GM18868 (cell line): ENCODE measurements around the gene CLHC1.
"Not testable (repeated sequence)": the region's sequence is repeated elsewhere in the genome, so short reads cannot be mapped to it uniquely, and the experiment has no call there.

Experiments
- ATAC-seq: cut with Tn5 transposase; IDR thresholded peaks from one replicate; pipeline ENCODE4 v1.9.1; 2021; ENCODE audit warnings: mild to moderate bottlenecking, moderate library complexity; ENCODE audit not compliant: unreplicated experiment

CLHC1 gene

GRCh38 chr2:55232863-55233657, 967 bp upstream of the CLHC1 start:
- no peak for ATAC-seq

- no peak for ATAC-seq
Measured at GRCh38 chr2:55231546-55232083, 478 bp downstream of the CLHC1 start.

- no peak for ATAC-seq
Measured at GRCh38 chr2:55230551-55230950, 1.5 kb downstream of the CLHC1 start.

DNA sequence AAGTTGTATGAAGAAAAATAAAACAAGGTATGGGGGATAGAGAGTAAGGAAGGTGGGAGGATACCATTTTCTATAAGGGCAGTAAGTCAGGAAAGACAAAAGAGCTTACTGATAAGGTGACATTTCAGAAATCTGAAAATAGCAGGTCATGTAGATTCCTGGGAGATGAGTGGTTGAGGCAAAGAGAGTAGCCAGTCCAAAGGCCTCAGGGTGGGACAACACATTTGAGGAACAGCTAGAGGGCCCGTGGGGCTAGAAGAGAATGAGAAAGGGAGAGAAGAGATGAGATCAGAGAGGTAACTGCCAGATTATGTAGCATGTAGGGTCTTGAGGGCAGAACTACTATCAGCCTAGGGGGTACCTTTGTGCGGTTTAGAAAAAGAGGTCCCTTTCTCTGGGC, 2.9 kb downstream of the CLHC1 start:
- ATAC-seq: no peak

DNA sequence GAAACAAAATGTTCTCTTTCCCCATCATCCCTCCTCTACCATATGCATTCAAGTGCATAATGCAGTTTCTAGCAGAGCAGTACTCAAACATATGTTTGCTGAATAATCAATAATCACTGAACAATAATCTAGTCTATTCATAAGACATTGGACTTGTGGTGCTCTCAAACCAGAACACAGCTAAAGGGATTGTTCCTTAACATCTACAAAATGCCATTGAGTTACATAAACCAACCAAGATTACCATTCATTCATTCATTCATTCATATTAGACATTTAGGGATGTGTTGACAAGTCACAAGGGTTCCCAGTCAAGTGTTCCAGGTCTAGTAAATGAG, 3.9 kb downstream of the CLHC1 start:
- no peak for ATAC-seq

GRCh38 chr2:55227437-55228225, 4.5 kb downstream of the CLHC1 start:
- ATAC-seq: not testable (repeated sequence)

DNA sequence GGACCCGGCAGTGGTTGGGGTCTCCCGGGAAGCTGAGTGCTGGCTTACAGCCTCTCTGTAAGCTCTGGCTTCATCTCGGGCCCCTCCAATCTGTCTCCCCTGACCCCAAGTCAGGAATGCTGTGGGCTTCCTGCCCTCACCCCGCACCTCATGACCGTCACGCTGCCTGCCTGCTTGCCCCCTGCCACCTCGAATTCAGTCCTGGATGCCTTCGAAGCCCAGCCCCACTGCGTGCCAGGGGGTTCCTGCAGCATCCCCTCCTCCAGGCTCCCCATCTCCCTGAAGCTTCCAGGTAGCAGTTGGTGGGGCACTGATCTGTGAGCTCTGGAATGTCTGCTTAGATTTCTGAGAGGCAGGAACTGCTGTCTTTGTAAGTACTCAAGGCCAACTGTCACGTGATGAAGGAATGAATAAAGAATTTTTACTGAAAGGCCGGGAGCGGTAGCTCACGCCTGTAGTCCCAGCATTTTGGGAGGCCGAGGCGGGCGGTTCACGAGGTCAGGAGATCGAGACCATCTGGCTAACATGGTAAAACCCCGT, 6.5 kb downstream of the CLHC1 start:
- ATAC-seq: no peak

DNA sequence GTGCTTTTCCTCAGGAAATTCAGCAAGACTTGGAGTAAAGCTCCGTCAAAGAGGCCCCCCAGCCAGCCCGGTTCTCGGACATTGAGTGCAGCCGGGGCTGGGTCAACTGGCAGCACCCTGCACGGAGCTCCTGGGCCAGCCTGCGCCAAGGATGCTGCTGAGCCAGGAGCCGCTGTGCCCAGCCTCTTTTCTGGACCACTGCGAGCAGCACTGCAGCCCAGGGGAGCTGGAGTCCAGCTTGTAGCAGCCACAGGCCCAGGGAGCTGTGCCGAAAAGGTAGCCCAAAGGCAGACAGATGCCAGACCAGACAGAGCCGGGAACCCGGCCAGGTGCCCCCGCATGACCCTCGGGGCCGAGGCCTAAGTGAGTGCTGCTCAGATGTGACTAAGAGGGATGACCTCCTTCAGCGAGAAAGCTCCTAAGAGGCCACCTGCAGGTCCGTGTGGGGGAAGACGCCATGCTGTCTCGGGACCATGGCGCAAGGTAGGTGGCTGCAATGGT, 7.3 kb downstream of the CLHC1 start:
- no peak for ATAC-seq

- ATAC-seq: no peak
Measured at GRCh38 chr2:55223958-55224760, 7.9 kb downstream of the CLHC1 start.

- no peak for ATAC-seq
Measured at GRCh38 chr2:55213822-55214221, 18.3 kb downstream of the CLHC1 start.

DNA sequence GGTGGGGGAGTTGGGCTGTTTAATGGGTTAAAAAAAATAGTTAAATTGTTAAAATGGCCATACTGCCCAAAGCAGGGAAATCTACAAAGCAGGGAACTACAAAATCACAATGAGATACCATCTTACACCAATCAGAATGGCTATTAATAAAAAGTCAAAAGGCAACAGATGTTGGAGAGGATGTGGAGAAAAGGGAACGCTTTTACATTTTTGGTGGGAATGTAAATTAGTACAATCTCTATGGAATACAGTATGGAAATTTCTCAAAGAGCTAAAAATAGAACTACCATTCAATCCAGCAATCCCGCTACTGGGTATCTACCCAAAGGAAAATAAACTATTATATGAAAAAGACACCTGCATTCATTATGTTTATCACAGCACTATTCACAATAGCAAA, 27.1 kb downstream of the CLHC1 start:
- ATAC-seq: no peak

- ATAC-seq: no peak
Measured at GRCh38 chr2:55204536-55204935, 27.6 kb downstream of the CLHC1 start.

GRCh38 chr2:55200416-55200815, 31.7 kb downstream of the CLHC1 start:
- ATAC-seq: no peak

DNA sequence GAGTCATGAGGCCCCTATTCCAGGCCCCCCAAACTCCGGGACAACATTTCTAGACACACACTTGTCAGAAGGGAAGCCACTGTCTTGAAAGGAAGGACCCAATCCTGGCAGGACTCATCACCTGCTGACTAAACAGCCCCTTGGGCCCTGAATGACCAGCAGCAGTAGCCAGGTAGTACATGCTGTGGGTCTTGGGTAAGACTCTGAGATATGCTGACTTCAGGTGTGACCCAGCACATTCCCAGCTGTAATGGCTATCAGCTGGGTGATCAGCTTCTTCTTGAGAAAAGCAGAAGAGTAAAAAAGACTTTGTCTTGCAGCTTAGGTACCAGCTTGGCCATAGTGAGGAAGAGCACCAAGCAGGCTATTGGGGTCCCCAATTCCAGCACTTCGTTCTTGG, 35.6 kb downstream of the CLHC1 start:
- no peak for ATAC-seq

DNA sequence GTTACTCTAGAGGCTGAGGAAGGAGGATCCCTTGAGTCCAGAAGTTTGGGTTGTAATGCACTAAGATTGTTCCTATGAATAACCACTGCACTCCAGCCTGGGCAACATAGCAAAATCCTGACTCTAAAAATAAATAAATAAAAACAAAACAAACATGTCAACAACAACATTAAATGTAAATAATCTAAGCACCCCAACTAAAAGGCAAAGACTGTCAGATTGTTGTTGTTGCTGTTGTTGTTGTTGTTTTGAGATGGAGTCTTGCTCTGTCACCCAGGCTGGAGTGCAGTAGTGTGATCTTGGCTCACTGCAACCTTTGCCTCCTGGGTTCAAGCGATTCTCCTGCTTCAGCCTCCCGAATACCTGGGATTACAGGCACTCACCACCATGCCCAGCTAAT, 40.2 kb downstream of the CLHC1 start:
- ATAC-seq: not testable (repeated sequence)

DNA sequence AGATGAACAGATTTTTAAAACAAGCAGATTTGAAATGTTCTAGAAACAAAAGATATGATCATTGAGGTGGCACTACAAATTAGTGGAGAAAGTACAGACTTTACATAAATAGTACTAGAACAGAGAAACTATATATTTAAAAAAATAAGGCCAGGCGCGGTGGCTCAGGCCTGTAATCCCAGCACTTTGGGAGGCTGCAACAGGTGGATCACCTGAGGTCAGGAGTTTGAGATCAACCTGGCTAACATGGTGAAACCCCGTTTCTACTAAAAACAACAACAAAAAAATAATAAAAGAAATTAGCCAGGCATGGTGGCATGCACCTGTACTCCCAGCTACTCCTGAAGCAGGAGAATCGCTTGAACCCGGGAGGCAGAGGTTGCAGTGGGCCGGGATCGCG, 45.3 kb downstream of the CLHC1 start:
- ATAC-seq: not testable (repeated sequence)

- ATAC-seq: no peak
Measured at GRCh38 chr2:55180374-55180773, 51.7 kb downstream of the CLHC1 start.

GRCh38 chr2:55176094-55176415, 56.0 kb downstream of the CLHC1 start:
- no peak for ATAC-seq

- ATAC-seq: peak; percentile 83
Measured at GRCh38 chr2:55175254-55176093, 56.6 kb downstream of the CLHC1 start.

DNA sequence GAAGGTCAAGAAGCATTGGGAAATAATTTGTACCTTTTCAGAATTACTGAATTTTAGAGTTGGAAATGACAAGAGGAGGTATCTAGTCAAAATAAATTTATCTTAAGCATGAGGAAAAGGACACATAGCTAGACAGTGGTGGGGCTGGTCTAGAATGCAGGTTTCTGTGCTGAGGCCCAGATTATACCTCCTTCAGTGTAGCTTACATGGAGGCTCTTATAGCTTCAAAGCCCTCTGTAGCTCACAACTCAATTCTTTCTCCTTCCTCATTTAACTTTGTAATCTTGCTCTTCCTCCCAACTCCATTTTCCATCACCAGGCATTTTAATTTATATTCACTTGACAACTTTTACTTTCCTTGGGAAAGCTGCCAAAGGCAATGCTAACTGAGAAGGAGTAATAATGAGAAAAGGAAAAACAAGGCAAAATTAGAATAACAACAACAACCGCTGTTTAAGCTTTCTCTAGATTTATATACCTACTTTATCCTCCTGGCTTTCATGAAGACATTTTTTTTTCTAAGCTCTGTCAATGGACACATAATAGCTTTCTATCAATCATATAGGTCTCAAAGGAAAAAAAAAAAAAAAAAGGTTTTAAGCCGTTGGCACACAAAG, 58.5 kb downstream of the CLHC1 start:
- no peak for ATAC-seq
